GM12878 (cell line): ENCODE results near the gene IGSF11. TPM values are rescaled to one million over a fixed set of nuclear protein-coding genes. Genes with fewer than 3 reads are reported as not detected.

ENCODE experiments used
- ATAC-seq: fragments of 200-7000 bp; cut with Tn5 transposase; 3 replicates; pipeline ENCODE4 v1.9.1; 2020; ENCODE audit warnings: mild to moderate bottlenecking, moderate library complexity
- BruUV-seq: library from RNA; stranded (reverse); fragments of 400-500 nt; replicated peaks from 2 replicates; lab custom pipeline; 2021; lab: Mats Ljungman, UMichigan
- CTCF ChIA-PET: fragments of 300-600 bp; sonication (Branson Sonifier 250); formaldehyde crosslinking; extraction: SDS; loops from one replicate; lab custom pipeline; 2021; ENCODE audit warnings: inconsistent platforms; lab: Yijun Ruan, JAX
- POLR2A ChIA-PET: fragments of 350-600 bp; formaldehyde crosslinking; extraction: SDS; loops from one replicate; lab custom pipeline; 2021; ENCODE audit warnings: inconsistent platforms; lab: Charles Lee
- RAD21 ChIA-PET: fragments of 300-600 bp; sonication (Branson Sonifier 250); formaldehyde crosslinking; loops from one replicate; lab custom pipeline; 2023; ENCODE audit warnings: antibody characterized with exemption; ENCODE audit not compliant: unreplicated experiment; lab: Charles Lee
- SMC1A ChIA-PET: fragments of 300-600 bp; sonication (Branson Sonifier 250); formaldehyde crosslinking; loops from one replicate; lab custom pipeline; 2023; ENCODE audit not compliant: unreplicated experiment, uncharacterized antibody; lab: Charles Lee
- DNase-seq: peaks from one replicate; pipeline ENCODE4 v3.0.0-alpha.2; 2011; ENCODE audit warnings: low read depth, low spot score
- FAIRE-seq: peaks from 3 replicates; lab custom pipeline; 2011; peaks lifted over from hg19 to GRCh38; lab: Jason Lieb, UNC
- H2AFZ ChIP-seq: 2 replicates; pipeline ENCODE4 v1.6.0; 2011; ENCODE audit warnings: low read depth, low read length, control low read depth; ENCODE audit not compliant: control insufficient read depth
- H3K27ac ChIP-seq: 2 replicates; pipeline ENCODE4 v1.5.1; 2011; ENCODE audit warnings: control low read depth; ENCODE audit not compliant: control insufficient read depth, insufficient read depth
- H3K27me3 ChIP-seq, 2 experiments: replicated peaks in 1 of 2; 2 replicates each; pipeline versions ENCODE4 v1.6.0 to v1.6.1; 2011; ENCODE audit warnings: low read length in 1 of 2; ENCODE audit not compliant: control insufficient read depth in 2 of 2, insufficient read depth in 2 of 2
- H3K36me3 ChIP-seq, 2 experiments: 2 replicates each; pipeline ENCODE4 v1.5.1; 2011; ENCODE audit warnings: low read length in 1 of 2; ENCODE audit not compliant: control insufficient read depth in 2 of 2, insufficient read depth in 2 of 2
- H3K4me1 ChIP-seq: 2 replicates; pipeline ENCODE4 v1.6.1; 2011; ENCODE audit warnings: mild to moderate bottlenecking, low read length, moderate library complexity, mixed read lengths; ENCODE audit not compliant: control insufficient read depth, insufficient read depth
- H3K4me2 ChIP-seq: 2 replicates; pipeline ENCODE4 v1.6.0; 2011; ENCODE audit warnings: control low read depth; ENCODE audit not compliant: control insufficient read depth, insufficient read depth
- H3K4me3 ChIP-seq: fragments of 200-600 bp; sonication (generic); 2 replicates; pipeline ENCODE4 v1.5.1; 2016
- H3K79me2 ChIP-seq: 2 replicates; pipeline ENCODE4 v1.6.0; 2011; ENCODE audit warnings: low read length; ENCODE audit not compliant: control insufficient read depth, insufficient read depth
- H3K9ac ChIP-seq: 2 replicates; pipeline ENCODE4 v1.8.0; 2011; ENCODE audit warnings: low read length, control low read depth, mixed read lengths; ENCODE audit not compliant: control insufficient read depth, insufficient read depth
- H3K9me3 ChIP-seq: replicated peaks from 3 replicates; pipeline ENCODE4 v1.5.1; 2011; ENCODE audit warnings: mild to moderate bottlenecking, low read length; ENCODE audit not compliant: control insufficient read depth, insufficient read depth
- H4K20me1 ChIP-seq: 2 replicates; pipeline ENCODE4 v1.6.0; 2011; ENCODE audit not compliant: control insufficient read depth, insufficient read depth
- ASH2L ChIP-seq: fragments of 300-600, 200-600 bp; sonication (generic); IDR thresholded peaks from 2 replicates; pipeline ENCODE4 v1.6.1; 2017; ENCODE audit warnings: low read depth, mild to moderate bottlenecking, borderline replicate concordance
- ATF7 ChIP-seq: fragments of 450-650 bp; IDR thresholded peaks from 2 replicates; pipeline ENCODE4 v1.6.1; 2016; ENCODE audit warnings: low read depth, mild to moderate bottlenecking
- CHD1 ChIP-seq: IDR thresholded peaks from 2 replicates; pipeline ENCODE4 v1.6.1; 2012; ENCODE audit warnings: low read depth, low read length, improper control_type of control experiment
- FOS ChIP-seq: IDR thresholded peaks from 3 replicates; pipeline ENCODE4 v1.6.1; 2011; ENCODE audit warnings: borderline replicate concordance; ENCODE audit not compliant: insufficient read length; ENCODE audit errors: extremely low read depth
- KAT2A ChIP-seq: conservative IDR thresholded peaks from 2 replicates; pipeline ENCODE4 v1.6.1; 2011; ENCODE audit warnings: low read depth, low read length; ENCODE audit not compliant: control insufficient read depth
- NFIC ChIP-seq: IDR thresholded peaks from 2 replicates; pipeline ENCODE4 v1.6.1; 2012; ENCODE audit warnings: low read depth, mild to moderate bottlenecking, inconsistent platforms, low read length, moderate library complexity
- NR2C2 ChIP-seq: IDR thresholded peaks from 2 replicates; pipeline ENCODE4 v1.6.1; 2011; ENCODE audit warnings: borderline replicate concordance, low read depth; ENCODE audit not compliant: control insufficient read depth, insufficient read length
- PML ChIP-seq: IDR thresholded peaks from 2 replicates; pipeline ENCODE4 v1.6.1; 2012; ENCODE audit warnings: low read length, inconsistent platforms
- POLR2AphosphoS2 ChIP-seq: IDR thresholded peaks from 2 replicates; pipeline ENCODE4 v1.6.1; 2011; ENCODE audit warnings: low read depth, mild to moderate bottlenecking, low read length, improper control_type of control experiment, moderate library complexity
- RAD51 ChIP-seq: fragments of 450-650 bp; IDR thresholded peaks from 2 replicates; pipeline ENCODE4 v1.6.1; 2016; ENCODE audit warnings: moderate library complexity, mild to moderate bottlenecking, inconsistent platforms
- RCOR1 ChIP-seq: conservative IDR thresholded peaks from 2 replicates; pipeline ENCODE4 v1.6.1; 2012; ENCODE audit warnings: low read depth, low read length, improper control_type of control experiment
- SIX5 ChIP-seq: IDR thresholded peaks from 2 replicates; pipeline ENCODE4 v1.6.1; 2011; ENCODE audit warnings: mild to moderate bottlenecking, low read depth, low read length, moderate library complexity; ENCODE audit not compliant: severe bottlenecking
- SRF ChIP-seq, 2 experiments: IDR thresholded peaks; 2 replicates each; pipeline ENCODE4 v1.6.1; 2011; ENCODE audit warnings: low read depth in 2 of 2, low read length in 2 of 2, mild to moderate bottlenecking in 1 of 2, moderate library complexity in 1 of 2
- ZNF207 ChIP-seq: fragments of 450-650 bp; IDR thresholded peaks from 2 replicates; pipeline ENCODE4 v1.6.1; 2014; ENCODE audit warnings: antibody characterized with exemption, mild to moderate bottlenecking, borderline replicate concordance
- ZNF622 ChIP-seq: fragments of 450-650 bp; IDR thresholded peaks from 2 replicates; pipeline ENCODE4 v1.6.1; 2017; ENCODE audit warnings: mild to moderate bottlenecking, inconsistent platforms
- WGBS: methylation state at CpG from one replicate; pipeline ENCODE4 v1.1.6; 2016; ENCODE audit warnings: low lambda C conversion rate; ENCODE audit not compliant: insufficient replicate concordance, insufficient coverage; ENCODE audit errors: missing lambda C conversion rate; 5-methylcytosine and 5-hydroxymethylcytosine counted together
- in situ Hi-C: fragments of 300-500 bp; cut with MboI; formaldehyde crosslinking; loops from 9 replicates; pipeline ENCODE4 v1.14.3; 2018; ENCODE audit warnings: mixed read lengths
- intact Hi-C: fragments of 100-400 bp; cut with micrococcal nuclease; formaldehyde crosslinking; loops from one replicate; pipeline ENCODE4 v1.14.2; 2022; ENCODE audit not compliant: unreplicated experiment
- polyA plus RNA-seq, 11 experiments: library from polyadenylated mRNA; depleted of rRNA in 4 of 11; unstranded in 6 of 11; stranded (reverse) in 5 of 11; fragments of >200 nt; fragmentation: Nextera tagmentation in 4 of 11; fragmentation: Illumina TruSeq in 1 of 11; extraction: Ambion mirVana in 4 of 11; extraction: Trizol in 1 of 11; gene quantifications; 1 replicate in 1 of 11; 2 replicates in 10 of 11; pipeline versions ENCODE4 v1.2.1 to v1.2.3, GENCODE V29; 2011 to 2016; ENCODE audit warnings: inconsistent platforms in 2 of 11, missing spikeins in 2 of 11, low read depth in 1 of 11
- total RNA-seq, 4 experiments: library from RNA; depleted of rRNA in 3 of 4; stranded (reverse); fragments of >200 nt in 3 of 4; fragmentation: Illumina TruSeq in 1 of 4; extraction: Trizol in 1 of 4; gene quantifications; 2 replicates each; pipeline versions ENCODE4 v1.2.1 to v1.2.3, GENCODE V29; 2013 to 2021

Gene IGSF11
- total and polyA plus RNA-seq, 10 of the 15 experiments (the other 5 are each of a cell fraction or from before 2014, with no cell fraction given) = 0.03 TPM; not detected in 9

DNA sequence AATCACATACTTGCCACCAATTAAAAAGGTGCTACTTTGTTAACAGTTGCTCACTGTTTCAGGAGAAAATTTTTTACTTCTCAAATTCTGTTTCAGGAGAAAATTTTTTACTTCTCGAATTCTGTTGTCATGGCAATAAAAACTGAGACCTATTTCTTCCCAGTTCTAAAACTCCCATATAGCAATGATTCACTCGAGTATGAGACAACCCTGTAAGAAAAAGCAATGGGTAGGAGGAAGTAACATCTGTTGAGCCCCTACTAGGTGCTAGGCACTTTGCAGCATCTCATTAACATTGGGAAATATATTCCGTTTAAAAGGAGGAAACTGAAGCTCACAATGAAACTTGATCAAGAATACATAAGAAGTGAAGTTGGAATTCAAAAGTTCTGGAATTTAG lies 35.1 kb upstream of the IGSF11 start:
- TF ChIP-seq RAD51 (no peak), ASH2L (no peak)
- CTCF ChIA-PET = no interaction called here
- no peak for FAIRE-seq
- H3K79me2 ChIP-seq = no peaks in the 10 kb centered on the region
- SMC1A ChIA-PET = no interaction called here
- H3K36me3 ChIP-seq = no peaks in the 10 kb centered on the region
- intact Hi-C loops (no loop called here), in situ Hi-C loops (no loop called here)
- H3K4me2 ChIP-seq = no peak overlapping the region
- no peak overlapping the region for H3K9ac ChIP-seq
- POLR2A ChIA-PET = no interaction called here
- H3K9me3 ChIP-seq = no peaks in the 10 kb centered on the region; the same call in 2 of the 3 replicates
- RAD21 ChIA-PET = no interaction called here
- no peaks in the 10 kb centered on the region for H4K20me1 ChIP-seq
- H3K27me3 ChIP-seq = no peaks in the 10 kb centered on the region; a peak in 1 of 4 replicates
- no peak for DNase-seq
- WGBS = 2% methylated on average over 3 of the region's 3 CpGs
- no peak for ATAC-seq
- no peak overlapping the region for H3K4me3 ChIP-seq
- no peak overlapping the region for H2AFZ ChIP-seq
- H3K4me1 ChIP-seq = no peaks in the 10 kb centered on the region
- no TSS peak for BruUV-seq
- H3K27ac ChIP-seq = no peak overlapping the region

DNA sequence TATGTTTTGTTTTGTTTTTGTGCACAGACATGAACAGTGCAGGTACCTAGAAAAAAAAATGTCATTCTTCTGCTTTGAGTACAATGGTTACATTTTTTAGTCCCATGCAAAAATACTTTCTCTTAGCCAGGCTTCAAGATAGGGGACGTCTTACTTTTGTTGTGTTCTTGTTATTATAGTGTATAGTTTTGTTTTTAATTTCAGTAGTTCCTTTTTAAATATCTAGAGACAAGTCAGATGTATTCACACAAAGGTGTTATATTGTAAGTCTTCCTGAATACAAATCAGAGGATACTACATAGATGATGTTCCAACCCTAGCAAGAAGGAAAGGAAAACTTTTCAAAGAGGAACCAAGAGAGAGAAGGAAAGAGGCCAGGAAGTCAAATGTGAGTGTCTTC lies 28.8 kb upstream of the IGSF11 start:
- in situ Hi-C loops (no loop called here), intact Hi-C loops (no loop called here)
- RAD21 ChIA-PET = no interaction called here
- Histone ChIP-seq H2AFZ (no peak overlapping the region), H3K27ac (no peak overlapping the region), H3K27me3 (no peaks in the 10 kb centered on the region; a peak in 1 of 4 replicates), H3K9ac (no peak overlapping the region), H3K4me2 (no peak overlapping the region), H3K9me3 (no peaks in the 10 kb centered on the region), H4K20me1 (no peaks in the 10 kb centered on the region), H3K4me3 (no peak overlapping the region), H3K79me2 (no peaks in the 10 kb centered on the region), H3K36me3 (no peaks in the 10 kb centered on the region), H3K4me1 (no peaks in the 10 kb centered on the region)
- FAIRE-seq = no peak
- POLR2A ChIA-PET = no interaction called here
- ATAC-seq = no peak
- DNase-seq = no peak
- SMC1A ChIA-PET = no interaction called here
- BruUV-seq = no TSS peak
- 0% methylated on average over 1 of the region's 1 CpG for WGBS
- CTCF ChIA-PET = no interaction called here
- TF ChIP-seq ATF7 (no peak), SIX5 (no peak), KAT2A (no peak), FOS (no peak), NR2C2 (no peak), NFIC (no peak), ZNF622 (no peak), POLR2AphosphoS2 (no peak), PML (no peak), SRF (IDR thresholded peaks at IDR 0.05; ENCODE audit: low read depth in 2 of 2, low read length in 2 of 2) (no peak), CHD1 (no peak), ZNF207 (no peak), RCOR1 (no peak)
